ENCODE data around the gene P3H4. TPM values are rescaled to one million over a fixed set of nuclear protein-coding genes. Genes with fewer than 3 reads are reported as not detected.
"Not testable (repeated sequence)": the region's sequence is repeated elsewhere in the genome, so short reads cannot be mapped to it uniquely, and the experiment has no call there.

The P3H4 gene
- total RNA-seq (2014; rRNA removed; shearing (Covaris generic)), result 15.7 and 16.9 TPM in 2 replicates

GRCh38 chr17:41811549-41812380 lies at the start of gene P3H4:
Gene P3H4, minus strand, starts transcription at chr17:41811949. Its CDS starts 34 bp downstream, at chr17:41811915.
- Histone ChIP-seq H3K4me1 (no peaks in the 10 kb centered on the region), H3K9me3 (replicated peaks) (no peaks in the 10 kb centered on the region), H3K4me3 (peak within 1 kb of the TSS; percentile 72), H3K36me3 (0 out of 2 replicates have a peak, but pooled peaks cover 3% of the 10 kb centered on the region), H3K27ac (peak within 1 kb of the TSS; percentile 53), H3K27me3 (no peaks in the 10 kb centered on the region)
- peak; percentile 71 to 78 for DNase-seq

DNA sequence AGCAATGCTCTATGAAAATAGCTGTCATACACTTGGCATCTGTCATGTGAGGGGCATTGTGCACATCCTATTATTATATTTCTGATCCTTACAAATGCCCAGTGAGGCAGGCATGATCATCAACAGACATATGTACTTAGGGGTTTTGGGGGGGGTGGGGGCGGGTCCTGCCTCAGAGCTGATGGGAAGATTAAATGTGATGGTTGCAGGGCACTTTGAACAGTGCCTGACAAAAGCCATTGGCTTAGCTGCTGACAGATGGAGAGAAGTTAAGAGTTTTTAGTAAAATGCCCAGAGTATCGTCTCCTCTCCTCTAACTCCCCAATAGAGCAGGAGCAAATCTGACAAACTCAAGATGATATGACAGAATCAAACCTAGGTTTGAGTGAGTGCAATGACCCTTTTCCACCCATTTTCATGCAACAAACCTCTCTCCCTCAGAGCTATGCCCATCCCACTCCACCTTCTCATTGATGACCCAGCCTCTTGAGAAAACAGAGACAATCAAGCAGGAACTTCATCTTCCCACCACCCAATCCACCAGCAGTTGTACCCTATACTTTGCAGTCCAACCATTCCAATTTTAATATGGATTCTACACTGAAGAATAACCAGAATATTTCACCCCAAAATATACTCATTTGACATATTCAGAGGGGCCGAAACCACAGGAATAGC lies 48.6 kb upstream of the P3H4 start:
- Histone ChIP-seq H3K4me1 (peaks cover 7% of the 10 kb centered on the region; the same call in 1 of the 2 replicates), H3K27ac (no peak overlapping the region), H3K4me3 (no peak overlapping the region), H3K36me3 (no peaks in the 10 kb centered on the region), H3K27me3 (no peaks in the 10 kb centered on the region), H3K9me3 (replicated peaks) (no peaks in the 10 kb centered on the region)
- DNase-seq, result no peak

DNA sequence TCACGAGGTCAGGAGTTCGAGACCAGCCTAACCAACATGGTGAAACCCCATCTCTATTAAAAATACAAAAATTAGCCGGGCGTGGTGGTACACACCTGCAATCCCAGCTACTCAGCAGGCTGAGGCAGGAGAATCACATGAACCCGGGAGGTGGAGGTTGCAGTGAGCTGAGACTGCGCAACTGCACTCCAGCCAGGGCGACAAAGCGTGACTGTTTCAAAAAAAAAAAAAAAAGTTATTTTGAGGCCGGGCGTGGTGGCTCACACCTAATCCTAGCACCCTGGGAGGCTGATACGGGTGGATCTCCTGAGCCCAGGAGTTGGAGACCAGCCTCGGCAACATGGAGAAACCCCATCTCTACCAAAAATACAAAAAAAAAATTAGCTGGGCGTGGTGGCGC lies 39.6 kb upstream of the P3H4 start:
- not testable (repeated sequence) for H3K4me1 ChIP-seq; H3K4me3 ChIP-seq; H3K27ac ChIP-seq; H3K36me3 ChIP-seq; H3K9me3 ChIP-seq (replicated peaks); H3K27me3 ChIP-seq; DNase-seq

DNA sequence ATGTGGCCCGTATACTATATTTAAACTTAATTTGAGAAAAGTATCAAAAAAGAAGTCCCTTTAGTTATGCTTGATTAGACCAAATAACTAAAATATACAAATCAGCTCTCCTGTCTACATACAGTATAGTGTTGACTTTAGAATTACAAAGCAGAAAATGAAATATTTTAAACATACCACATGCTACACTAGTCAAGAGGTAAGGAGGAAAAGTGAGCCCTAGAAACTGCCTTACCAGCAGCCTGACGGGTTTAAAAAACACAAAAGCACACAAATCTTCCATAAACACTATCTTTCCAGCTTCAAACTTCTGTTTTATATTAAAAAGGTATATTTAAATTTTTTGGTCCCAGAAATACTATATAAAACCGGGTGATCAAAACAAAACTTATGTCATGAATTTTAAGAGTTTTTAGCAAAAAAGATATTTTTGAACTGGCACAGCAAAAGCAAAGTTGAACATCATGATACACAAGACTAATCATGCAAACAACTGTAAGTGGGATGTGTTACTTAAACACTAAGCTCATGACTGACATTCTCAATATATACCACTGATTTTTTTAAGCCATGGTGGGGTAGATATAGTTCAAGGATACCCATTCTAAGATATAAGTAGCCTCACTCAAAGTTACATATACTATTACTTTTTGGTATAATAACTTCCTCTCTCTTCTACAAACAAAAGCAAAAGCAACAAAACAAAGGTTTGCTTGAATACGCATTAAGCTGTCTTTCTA lies 37.7 kb upstream of the P3H4 start:
- Histone ChIP-seq H3K27ac (no peak overlapping the region), H3K36me3 (peaks cover 3% of the 10 kb centered on the region; the same call in 1 of the 2 replicates), H3K27me3 (no peaks in the 10 kb centered on the region), H3K4me1 (0 out of 2 replicates have a peak, but pooled peaks cover 2% of the 10 kb centered on the region), H3K9me3 (replicated peaks) (no peaks in the 10 kb centered on the region), H3K4me3 (no peak overlapping the region)
- no peak for DNase-seq

- Histone ChIP-seq H3K36me3 (0 out of 2 replicates have a peak, but pooled peaks cover 3% of the 10 kb centered on the region), H3K4me1 (0 out of 2 replicates have a peak, but pooled peaks cover 2% of the 10 kb centered on the region), H3K27ac (no peak overlapping the region), H3K4me3 (no peak overlapping the region), H3K27me3 (no peaks in the 10 kb centered on the region), H3K9me3 (replicated peaks) (no peaks in the 10 kb centered on the region)
- DNase-seq, result no peak
Measured at GRCh38 chr17:41848788-41849187, 37.0 kb upstream of the P3H4 start.

- H3K27me3 ChIP-seq, result no peaks in the 10 kb centered on the region
- H3K27ac ChIP-seq, result no peak overlapping the region
Measured at GRCh38 chr17:41844971-41845370, 33.2 kb upstream of the P3H4 start.

GRCh38 chr17:41840781-41841180 lies 29.0 kb upstream of the P3H4 start:
- not testable (repeated sequence) for H3K4me1 ChIP-seq; H3K27ac ChIP-seq; H3K36me3 ChIP-seq; DNase-seq; H3K27me3 ChIP-seq; H3K4me3 ChIP-seq; H3K9me3 ChIP-seq (replicated peaks)

More at GRCh38 chr17:41844971-41845370, 33.2 kb upstream of the P3H4 start:
- Histone ChIP-seq H3K4me3 (no peak overlapping the region), H3K4me1 (no peaks in the 10 kb centered on the region), H3K9me3 (replicated peaks) (no peaks in the 10 kb centered on the region), H3K36me3 (no peaks in the 10 kb centered on the region)
- no peak for DNase-seq

GRCh38 chr17:41839448-41839847 lies 27.7 kb upstream of the P3H4 start:
- H3K36me3 ChIP-seq; H3K4me1 ChIP-seq; H3K27me3 ChIP-seq; DNase-seq; H3K4me3 ChIP-seq; H3K27ac ChIP-seq; H3K9me3 ChIP-seq (replicated peaks): not testable (repeated sequence)

GRCh38 chr17:41837761-41838538 lies 26.2 kb upstream of the P3H4 start, which contains the start of gene KLHL10:
Gene KLHL10, plus strand, starts transcription at chr17:41837825. Its CDS starts 108 bp downstream, at chr17:41837933.
- peak within 1 kb of the TSS; percentile 93 for H3K4me3 ChIP-seq
- H3K27ac ChIP-seq, result no peak within 1 kb of the TSS
- no peaks in the 10 kb centered on the region for H3K27me3 ChIP-seq
- H3K9me3 ChIP-seq (replicated peaks), result no peaks in the 10 kb centered on the region
- H3K36me3 ChIP-seq, result peaks cover under 1% of the 10 kb centered on the region; the same call in 1 of the 2 replicates
- no peaks in the 10 kb centered on the region for H3K4me1 ChIP-seq
- DNase-seq, result no peak

GRCh38 chr17:41836550-41837196 lies 24.9 kb upstream of the P3H4 start:
- Histone ChIP-seq H3K27me3 (no peaks in the 10 kb centered on the region), H3K9me3 (replicated peaks) (no peaks in the 10 kb centered on the region), H3K27ac (no peak overlapping the region), H3K4me1 (no peaks in the 10 kb centered on the region), H3K4me3 (peak overlapping the region; percentile 93), H3K36me3 (peaks cover 13% of the 10 kb centered on the region)
- DNase-seq, result peak in 1 of 2 experiments; percentile 26

- Histone ChIP-seq H3K27me3 (no peaks in the 10 kb centered on the region), H3K36me3 (peaks cover 17% of the 10 kb centered on the region), H3K4me3 (peak within 1 kb of the TSS; percentile 93), H3K27ac (peak within 1 kb of the TSS; percentile 39), H3K9me3 (replicated peaks) (no peaks in the 10 kb centered on the region), H3K4me1 (no peaks in the 10 kb centered on the region)
- DNase-seq, result peak; percentile 66 to 74
Measured at GRCh38 chr17:41835800-41836549, 24.2 kb upstream of the P3H4 start, which contains the start of gene NT5C3B. Gene NT5C3B, minus strand, starts transcription at chr17:41836232. Its CDS starts 39 bp downstream, at chr17:41836193.

- H3K27ac ChIP-seq, result peak overlapping the region; percentile 39
- peak in 1 of 2 experiments; percentile 28 for DNase-seq
- H3K27me3 ChIP-seq, result no peaks in the 10 kb centered on the region
- H3K36me3 ChIP-seq, result peaks cover 23% of the 10 kb centered on the region
- H3K9me3 ChIP-seq (replicated peaks), result no peaks in the 10 kb centered on the region
- H3K4me3 ChIP-seq, result peak overlapping the region; percentile 93
- no peaks in the 10 kb centered on the region for H3K4me1 ChIP-seq
Measured at GRCh38 chr17:41835214-41835799, 23.6 kb upstream of the P3H4 start.

GRCh38 chr17:41829961-41830360 lies 18.2 kb upstream of the P3H4 start:
- H3K36me3 ChIP-seq, result peaks cover 37% of the 10 kb centered on the region
- DNase-seq; H3K4me3 ChIP-seq; H3K27me3 ChIP-seq; H3K4me1 ChIP-seq; H3K9me3 ChIP-seq (replicated peaks); H3K27ac ChIP-seq: not testable (repeated sequence)

Measured in SJCRH30 (cell line).